Measurements from ENCODE around the gene DNAJC28.

GRCh38 chr21:33512481-33512880 is 21.0 kb upstream of the DNAJC28 start:
- TF ChIP-seq CTCF (IDR thresholded peaks at IDR 0.05; ENCODE audit: insufficient read depth, low read length) (no peak), POLR2AphosphoS5 (IDR thresholded peaks at IDR 0.05; ENCODE audit: low read depth) (no peak), REST (IDR thresholded peaks at IDR 0.05; ENCODE audit: insufficient replicate concordance, low read depth) (no peak), GABPA (IDR thresholded peaks at IDR 0.05; ENCODE audit: low read depth) (no peak)
